ENCODE measurements around the gene TRPM7.

- TF ChIP-seq CTCF (IDR thresholded peaks at IDR 0.05; ENCODE audit: low read length), result no peak
- TF ChIP-seq EZH2 (optimal IDR thresholded peaks at IDR 0.05; ENCODE audit: low read depth, low read length), result no peak
- no peak for TF ChIP-seq EZH2phosphoT487 (IDR thresholded peaks at IDR 0.05; ENCODE audit: low read length)
Measured at GRCh38 chr15:50686469-50687301, at the start of gene TRPM7.

Data from MM.1S (cell line).